Adipose tissue (tissue), 3 donors: ENCODE measurements around the gene ENOX2. TPM values are rescaled to one million over a fixed set of nuclear protein-coding genes. Genes with fewer than 3 reads are reported as not detected.
"Not testable (repeated sequence)": the region's sequence is repeated elsewhere in the genome, so short reads cannot be mapped to it uniquely, and the experiment has no call there.

Source experiments
- H3K27ac ChIP-seq: one replicate; pipeline ENCODE4 v1.5.1; 2013; ENCODE audit warnings: low read depth, low read length
- WGBS, 3 donors: extraction: QIAGEN DNeasy Blood & Tissue Kit; methylation state at CpG; one replicate each; pipeline ENCODE4 v1.1.7; 2013; 5-methylcytosine and 5-hydroxymethylcytosine counted together
- polyA plus RNA-seq, 3 donors: library from polyadenylated mRNA; stranded (reverse); fragments of 200-250 nt; gene quantifications; one replicate each; pipeline ENCODE4 v1.2.3, GENCODE V29; 2013
- donor health status: healthy with polysubstance abuse.
- donor health status: Bipolar disorder and iron deficiency.
- donor health status: healthy.

ENOX2 gene
- polyA plus RNA-seq, 3 donors = 2.8 to 18.6 (median 5.3) TPM

DNA sequence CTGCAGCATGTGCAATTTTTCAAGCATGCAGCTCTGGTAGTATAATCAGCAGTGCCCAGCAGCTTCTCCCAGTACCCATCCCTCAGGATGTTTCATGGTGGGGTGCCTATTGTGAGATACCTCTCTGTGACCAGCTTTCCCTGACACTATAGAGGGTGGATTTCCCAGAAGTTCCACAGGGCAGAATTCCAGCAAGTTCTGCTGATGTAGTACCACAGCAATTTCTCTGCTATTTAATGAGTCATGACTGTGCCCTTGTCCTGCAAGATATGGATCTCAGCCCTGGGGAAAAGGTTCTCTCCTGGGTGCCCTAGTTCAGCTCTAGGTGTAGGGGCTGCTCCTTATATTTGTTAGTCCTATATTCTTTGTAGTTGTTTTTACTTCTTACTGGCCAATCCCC lies 174.8 kb downstream of the ENOX2 start:
- no peak overlapping the region for H3K27ac ChIP-seq

- H3K27ac ChIP-seq = no peak overlapping the region
- 57 to 83% (median 58%) methylated on average over 3 of the region's 3 CpGs for WGBS, 3 donors
Measured at GRCh38 chrX:130726661-130727060, 176.3 kb downstream of the ENOX2 start.

DNA sequence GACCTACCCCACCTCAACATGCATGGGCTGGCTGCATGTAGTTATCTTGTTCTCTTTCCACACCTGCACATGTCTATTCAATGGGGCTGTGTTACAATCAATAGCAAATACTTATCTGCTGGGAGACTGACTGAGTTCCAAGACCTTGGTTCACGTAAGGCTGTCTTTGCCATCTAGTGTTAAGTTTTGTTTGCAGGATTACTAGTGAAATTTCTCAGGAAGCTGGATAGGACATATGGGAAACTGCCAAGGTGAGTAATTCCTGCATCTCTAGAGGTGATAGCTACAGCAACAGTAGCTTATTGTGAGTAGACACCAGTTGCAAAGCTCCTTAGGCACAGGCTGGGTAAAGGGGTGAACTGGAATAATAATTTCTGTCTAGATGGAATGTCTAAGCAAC lies 177.5 kb downstream of the ENOX2 start:
- no peak overlapping the region for H3K27ac ChIP-seq
- 45 to 97% (median 90%) methylated on average over 1 of the region's 1 CpG for WGBS, 3 donors

- no peak overlapping the region for H3K27ac ChIP-seq
- 70 to 92% (median 91%) methylated on average over 6 of the region's 6 CpGs for WGBS, 3 donors
Measured at GRCh38 chrX:130719413-130719812, 183.6 kb downstream of the ENOX2 start.

DNA sequence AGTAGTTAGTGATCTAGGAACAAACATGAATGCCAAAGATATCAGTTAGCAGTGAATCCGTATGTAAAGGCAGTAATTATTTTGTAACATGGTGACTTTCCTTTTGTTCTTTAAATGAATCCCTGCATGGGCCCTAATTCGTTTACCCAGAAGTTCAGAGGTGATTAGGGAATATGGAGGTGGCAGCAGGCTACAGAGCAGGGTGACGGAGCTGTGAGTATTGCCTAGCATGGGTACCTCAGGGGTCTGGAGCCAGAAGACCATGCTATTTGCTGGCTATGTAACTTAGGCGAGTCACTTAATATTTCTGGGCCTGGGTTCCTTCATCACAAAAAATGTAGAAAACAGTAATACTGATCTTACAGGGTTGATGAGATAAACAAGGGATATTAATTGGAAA lies 184.9 kb downstream of the ENOX2 start:
- WGBS, 3 donors = 62 to 92% (median 82%) methylated on average over 4 of the region's 4 CpGs
- no peak overlapping the region for H3K27ac ChIP-seq

- no peak overlapping the region for H3K27ac ChIP-seq
- 50 to 51% (median 50%) methylated on average over 2 of the region's 2 CpGs for WGBS, 3 donors
Measured at GRCh38 chrX:130716781-130717413, 186.1 kb downstream of the ENOX2 start.

- 87 to 96% (median 94%) methylated on average over 3 of the region's 3 CpGs for WGBS, 3 donors
- H3K27ac ChIP-seq = no peak overlapping the region
Measured at GRCh38 chrX:130716346-130716745, 186.7 kb downstream of the ENOX2 start.

GRCh38 chrX:130715299-130715698 lies 187.7 kb downstream of the ENOX2 start:
- 70 to 96% (median 87%) methylated on average over 3 of the region's 3 CpGs for WGBS, 3 donors
- H3K27ac ChIP-seq = no peak overlapping the region

DNA sequence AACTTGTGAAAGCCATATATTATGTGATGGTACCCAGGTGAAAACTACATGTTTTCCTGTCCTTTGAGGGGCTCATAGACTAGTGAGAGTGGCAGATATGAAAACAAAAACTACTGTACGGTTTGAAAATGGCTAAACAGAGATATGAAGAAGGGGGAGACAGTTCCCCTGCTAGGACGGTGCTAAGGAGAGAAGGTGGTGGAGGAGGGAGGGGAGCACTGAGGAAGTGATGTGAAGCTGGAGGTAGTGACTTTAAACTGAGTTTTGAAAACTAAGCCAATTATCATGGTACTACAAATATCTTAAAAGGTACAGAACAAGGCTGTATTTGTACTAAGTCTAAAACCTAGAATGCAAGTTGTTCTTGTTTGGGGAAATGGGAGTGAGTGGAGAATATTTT lies 188.3 kb downstream of the ENOX2 start:
- WGBS, 3 donors = 54 to 89% (median 67%) methylated on average over 2 of the region's 2 CpGs
- H3K27ac ChIP-seq = no peak overlapping the region

GRCh38 chrX:130714135-130714534 lies 188.9 kb downstream of the ENOX2 start:
- 41 to 89% (median 63%) methylated on average over 3 of the region's 3 CpGs for WGBS, 3 donors
- no peak overlapping the region for H3K27ac ChIP-seq

DNA sequence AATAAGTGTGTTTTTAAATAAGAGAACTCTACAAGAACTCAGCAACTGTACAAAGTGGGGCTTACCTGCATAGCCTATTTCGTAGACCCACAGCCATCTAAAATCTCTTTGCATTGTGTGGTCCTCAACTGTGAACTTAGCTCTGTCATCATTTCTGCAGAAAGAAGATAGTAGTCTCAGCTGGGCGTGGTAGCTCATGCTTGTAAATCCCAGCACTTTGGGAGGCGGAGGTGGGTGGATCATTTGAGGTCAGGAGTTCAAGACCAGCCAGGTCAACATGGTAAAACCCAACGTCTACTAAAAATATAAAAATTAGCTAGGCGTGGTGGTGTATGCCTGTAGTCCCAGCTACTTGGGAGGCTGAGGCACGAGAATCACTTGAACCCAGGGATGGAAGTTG lies 193.8 kb downstream of the ENOX2 start:
- WGBS, 3 donors = 79 to 96% (median 93%) methylated on average over 6 of the region's 6 CpGs
- not testable (repeated sequence) for H3K27ac ChIP-seq

- WGBS, 3 donors = 67 to 100% (median 94%) methylated on average over 1 to 3 of the region's 3 CpGs
- H3K27ac ChIP-seq = no peak overlapping the region
Measured at GRCh38 chrX:130705591-130705990, 197.4 kb downstream of the ENOX2 start.

DNA sequence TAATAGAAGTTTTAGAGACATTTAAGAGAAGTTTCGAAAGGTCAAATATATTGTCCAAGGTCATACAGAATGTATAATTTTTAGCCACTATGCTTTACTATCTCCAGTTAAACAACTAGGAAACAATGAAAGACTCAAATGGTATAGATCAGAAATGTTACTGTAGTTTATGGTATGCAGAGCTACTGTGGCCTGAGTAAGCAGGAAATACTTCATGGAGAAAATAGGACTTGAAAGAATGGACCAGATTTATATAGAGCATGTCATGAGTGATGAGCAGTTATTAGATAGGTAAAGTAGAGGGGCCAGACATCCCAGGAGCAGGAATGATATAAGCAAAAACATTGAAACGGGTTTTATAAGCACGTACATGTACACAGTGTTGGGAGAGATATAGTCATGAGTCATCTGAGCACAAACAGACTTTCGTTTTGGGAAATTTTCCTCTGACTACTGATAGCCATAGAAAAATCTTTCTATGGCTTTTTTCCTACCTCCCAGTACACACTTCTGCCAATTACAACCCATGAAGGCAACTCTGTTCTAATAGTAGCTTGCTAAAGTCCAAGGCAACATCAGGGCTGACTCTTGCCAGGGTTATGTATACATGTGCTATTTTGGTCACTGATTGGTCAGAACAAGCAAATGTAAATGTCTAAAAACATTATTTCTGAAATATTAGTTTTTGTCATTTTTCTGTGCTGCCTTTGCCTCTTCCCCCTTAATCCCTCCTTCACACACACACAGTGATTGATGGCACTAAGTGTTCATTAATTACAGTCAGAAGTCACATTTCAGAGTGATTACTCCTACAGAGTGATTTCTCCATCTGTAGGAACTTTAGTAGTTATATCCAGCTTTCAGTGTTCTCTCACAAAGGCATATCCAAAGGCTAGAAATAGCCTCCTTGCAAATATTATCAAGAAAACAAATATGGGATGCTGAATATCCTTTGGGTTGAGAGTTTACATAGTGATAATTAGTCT lies 198.7 kb downstream of the ENOX2 start:
- H3K27ac ChIP-seq = no peak overlapping the region

GRCh38 chrX:130702867-130703707 lies 199.9 kb downstream of the ENOX2 start:
- no peak overlapping the region for H3K27ac ChIP-seq
- 64 to 87% (median 71%) methylated on average over 6 of the region's 6 CpGs for WGBS, 3 donors

More for the DNA sequence above, 198.7 kb downstream of the ENOX2 start:
- 59 to 74% (median 61%) methylated on average over 4 of the region's 4 CpGs for WGBS, 3 donors

DNA sequence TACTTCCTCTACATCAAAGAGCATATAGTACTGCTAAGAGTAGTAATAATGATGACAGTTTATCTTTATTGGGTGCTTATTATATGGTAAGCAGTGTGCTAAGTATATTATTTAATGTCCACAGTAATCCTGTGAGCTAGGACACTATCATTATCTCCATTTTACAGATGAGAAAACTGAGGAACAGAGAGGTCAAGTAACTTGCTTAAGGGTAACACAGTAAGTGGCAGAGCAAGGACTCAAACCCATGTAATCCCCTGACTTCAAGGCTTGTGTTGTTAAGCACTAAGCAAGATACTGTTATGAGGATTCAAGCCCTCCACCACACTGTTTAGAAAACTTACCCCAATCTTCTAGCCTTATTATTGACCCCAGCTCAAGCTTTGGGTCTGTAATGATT lies 202.4 kb downstream of the ENOX2 start:
- no peak overlapping the region for H3K27ac ChIP-seq

GRCh38 chrX:130699618-130700017 lies 203.4 kb downstream of the ENOX2 start:
- no peak overlapping the region for H3K27ac ChIP-seq
- WGBS, 3 donors = 69 to 98% (median 97%) methylated on average over 3 of the region's 3 CpGs

GRCh38 chrX:130696542-130696941 lies 206.5 kb downstream of the ENOX2 start:
- no peak overlapping the region for H3K27ac ChIP-seq
- WGBS, 3 donors = 58 to 92% (median 82%) methylated on average over 1 of the region's 1 CpG

DNA sequence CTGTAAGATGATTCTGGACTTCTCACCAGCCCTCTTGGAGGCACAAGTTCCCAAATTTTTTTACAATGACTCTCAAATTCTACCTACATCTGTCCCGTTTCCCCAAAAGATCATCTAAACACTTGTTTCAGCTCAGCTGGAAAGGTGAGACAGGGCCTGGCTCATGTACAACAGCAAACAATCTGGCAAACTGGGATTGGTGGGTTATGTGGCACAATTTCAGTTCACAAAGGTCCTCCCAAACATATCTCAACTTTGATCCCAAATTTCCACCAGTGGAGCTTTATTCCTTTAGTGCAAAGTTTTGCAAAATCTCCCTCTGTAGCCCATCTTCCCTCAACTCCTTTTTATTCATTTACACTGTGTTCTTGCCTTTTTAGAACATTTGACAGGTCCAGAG lies 207.1 kb downstream of the ENOX2 start:
- no peak overlapping the region for H3K27ac ChIP-seq
- 56 to 98% (median 87%) methylated on average over 1 of the region's 1 CpG for WGBS, 3 donors

- no peak overlapping the region for H3K27ac ChIP-seq
- 56 to 67% (median 64%) methylated on average over 2 of the region's 2 CpGs for WGBS, 3 donors
Measured at GRCh38 chrX:130694983-130695382, 208.0 kb downstream of the ENOX2 start.
